Testis (tissue), 2 donors: ENCODE data around the gene PARVB.

Source experiments
- POLR2A ChIP-seq: fragments of 450-650 bp; IDR thresholded peaks from one replicate; pipeline ENCODE4 v1.6.1; 2017; ENCODE audit warnings: antibody characterized with exemption, mild to moderate bottlenecking, moderate library complexity
- TF ChIP-seq, protein P1 (sequence below), 3 experiments: fragments of 450-650 bp in 2 of 3; fragments of 200-600 bp in 1 of 3; sonication (generic) in 1 of 3; IDR thresholded peaks; one replicate each; pipeline ENCODE4 v1.5.1; 2016 to 2019; ENCODE audit warnings: antibody characterized with exemption in 3 of 3, mild to moderate bottlenecking in 2 of 3, moderate library complexity in 1 of 3

DNA sequence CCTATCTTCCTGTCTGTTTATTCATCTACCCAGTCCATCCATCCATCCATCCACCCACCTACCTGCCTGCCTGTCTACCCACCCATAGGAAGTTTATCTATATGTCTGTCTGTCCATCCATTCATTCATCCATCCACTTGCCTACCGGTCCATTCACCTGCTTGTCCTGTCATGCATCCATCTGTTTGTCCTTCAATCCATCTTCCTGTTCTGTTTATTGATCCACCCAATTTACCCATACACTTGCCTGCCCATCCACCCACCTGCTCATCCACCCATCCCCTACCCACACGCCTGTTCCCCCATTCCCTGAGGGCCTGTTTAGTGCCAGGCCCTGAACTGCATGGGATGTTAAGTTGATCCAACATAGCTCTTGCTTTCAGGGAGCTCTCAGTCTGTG is 175.1 kb downstream of the PARVB start:
- TF ChIP-seq, protein P1, sequence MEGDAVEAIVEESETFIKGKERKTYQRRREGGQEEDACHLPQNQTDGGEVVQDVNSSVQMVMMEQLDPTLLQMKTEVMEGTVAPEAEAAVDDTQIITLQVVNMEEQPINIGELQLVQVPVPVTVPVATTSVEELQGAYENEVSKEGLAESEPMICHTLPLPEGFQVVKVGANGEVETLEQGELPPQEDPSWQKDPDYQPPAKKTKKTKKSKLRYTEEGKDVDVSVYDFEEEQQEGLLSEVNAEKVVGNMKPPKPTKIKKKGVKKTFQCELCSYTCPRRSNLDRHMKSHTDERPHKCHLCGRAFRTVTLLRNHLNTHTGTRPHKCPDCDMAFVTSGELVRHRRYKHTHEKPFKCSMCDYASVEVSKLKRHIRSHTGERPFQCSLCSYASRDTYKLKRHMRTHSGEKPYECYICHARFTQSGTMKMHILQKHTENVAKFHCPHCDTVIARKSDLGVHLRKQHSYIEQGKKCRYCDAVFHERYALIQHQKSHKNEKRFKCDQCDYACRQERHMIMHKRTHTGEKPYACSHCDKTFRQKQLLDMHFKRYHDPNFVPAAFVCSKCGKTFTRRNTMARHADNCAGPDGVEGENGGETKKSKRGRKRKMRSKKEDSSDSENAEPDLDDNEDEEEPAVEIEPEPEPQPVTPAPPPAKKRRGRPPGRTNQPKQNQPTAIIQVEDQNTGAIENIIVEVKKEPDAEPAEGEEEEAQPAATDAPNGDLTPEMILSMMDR (IDR thresholded peaks at IDR 0.05) = no peak
- no peak for TF ChIP-seq POLR2A
